NB4 (cell line): ENCODE data around the gene TAB2.

Source experiments
- DNase-seq: peaks from one replicate; pipeline ENCODE4 v3.0.0; 2010; ENCODE audit warnings: low read depth
- H3K4me3 ChIP-seq: one replicate; pipeline ENCODE4 v1.5.1; 2011; ENCODE audit warnings: mild to moderate bottlenecking, low read depth, low read length, moderate library complexity
- MYC ChIP-seq: IDR thresholded peaks from 2 replicates; pipeline ENCODE4 v1.6.1; 2011; ENCODE audit warnings: low read depth, low read length
- POLR2A ChIP-seq: IDR thresholded peaks from 2 replicates; pipeline ENCODE4 v1.6.1; 2011; ENCODE audit warnings: mild to moderate bottlenecking; ENCODE audit not compliant: insufficient read length; ENCODE audit errors: extremely low read depth
- TF ChIP-seq, protein P1 (sequence below): IDR thresholded peaks from one replicate; pipeline ENCODE4 v1.5.1; 2012; ENCODE audit warnings: low read depth, low read length
- TF ChIP-seq, protein P2 (sequence below): IDR thresholded peaks from 2 replicates; pipeline ENCODE4 v1.6.1; 2011; ENCODE audit warnings: low read depth, low read length

Gene TAB2

DNA sequence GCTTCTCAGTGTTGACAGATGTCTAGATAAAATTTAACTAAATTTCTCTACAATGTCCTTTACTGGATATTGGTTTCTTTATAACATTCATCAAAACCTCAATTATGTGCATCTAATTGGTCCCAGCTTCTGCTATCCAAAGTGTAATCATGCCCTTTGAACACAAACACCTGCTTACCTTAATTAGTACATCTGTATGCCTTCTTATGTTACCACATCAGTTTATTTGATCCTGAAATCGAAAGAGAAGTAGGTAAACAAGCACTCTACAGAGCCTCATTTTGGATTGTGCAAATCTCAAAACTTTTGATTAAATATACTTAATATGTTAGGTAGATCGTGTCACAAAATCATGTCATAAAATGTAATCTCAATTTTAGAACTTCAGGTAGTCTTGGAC, 36.5 kb downstream of the TAB2 start:
- H3K4me3 ChIP-seq, result no peak overlapping the region
- no peak for DNase-seq
- TF ChIP-seq, protein P1, sequence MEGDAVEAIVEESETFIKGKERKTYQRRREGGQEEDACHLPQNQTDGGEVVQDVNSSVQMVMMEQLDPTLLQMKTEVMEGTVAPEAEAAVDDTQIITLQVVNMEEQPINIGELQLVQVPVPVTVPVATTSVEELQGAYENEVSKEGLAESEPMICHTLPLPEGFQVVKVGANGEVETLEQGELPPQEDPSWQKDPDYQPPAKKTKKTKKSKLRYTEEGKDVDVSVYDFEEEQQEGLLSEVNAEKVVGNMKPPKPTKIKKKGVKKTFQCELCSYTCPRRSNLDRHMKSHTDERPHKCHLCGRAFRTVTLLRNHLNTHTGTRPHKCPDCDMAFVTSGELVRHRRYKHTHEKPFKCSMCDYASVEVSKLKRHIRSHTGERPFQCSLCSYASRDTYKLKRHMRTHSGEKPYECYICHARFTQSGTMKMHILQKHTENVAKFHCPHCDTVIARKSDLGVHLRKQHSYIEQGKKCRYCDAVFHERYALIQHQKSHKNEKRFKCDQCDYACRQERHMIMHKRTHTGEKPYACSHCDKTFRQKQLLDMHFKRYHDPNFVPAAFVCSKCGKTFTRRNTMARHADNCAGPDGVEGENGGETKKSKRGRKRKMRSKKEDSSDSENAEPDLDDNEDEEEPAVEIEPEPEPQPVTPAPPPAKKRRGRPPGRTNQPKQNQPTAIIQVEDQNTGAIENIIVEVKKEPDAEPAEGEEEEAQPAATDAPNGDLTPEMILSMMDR, result no peak
- TF ChIP-seq POLR2A, result no peak
- no peak for TF ChIP-seq MYC
- TF ChIP-seq, protein P2, sequence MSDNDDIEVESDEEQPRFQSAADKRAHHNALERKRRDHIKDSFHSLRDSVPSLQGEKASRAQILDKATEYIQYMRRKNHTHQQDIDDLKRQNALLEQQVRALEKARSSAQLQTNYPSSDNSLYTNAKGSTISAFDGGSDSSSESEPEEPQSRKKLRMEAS, result no peak

DNA sequence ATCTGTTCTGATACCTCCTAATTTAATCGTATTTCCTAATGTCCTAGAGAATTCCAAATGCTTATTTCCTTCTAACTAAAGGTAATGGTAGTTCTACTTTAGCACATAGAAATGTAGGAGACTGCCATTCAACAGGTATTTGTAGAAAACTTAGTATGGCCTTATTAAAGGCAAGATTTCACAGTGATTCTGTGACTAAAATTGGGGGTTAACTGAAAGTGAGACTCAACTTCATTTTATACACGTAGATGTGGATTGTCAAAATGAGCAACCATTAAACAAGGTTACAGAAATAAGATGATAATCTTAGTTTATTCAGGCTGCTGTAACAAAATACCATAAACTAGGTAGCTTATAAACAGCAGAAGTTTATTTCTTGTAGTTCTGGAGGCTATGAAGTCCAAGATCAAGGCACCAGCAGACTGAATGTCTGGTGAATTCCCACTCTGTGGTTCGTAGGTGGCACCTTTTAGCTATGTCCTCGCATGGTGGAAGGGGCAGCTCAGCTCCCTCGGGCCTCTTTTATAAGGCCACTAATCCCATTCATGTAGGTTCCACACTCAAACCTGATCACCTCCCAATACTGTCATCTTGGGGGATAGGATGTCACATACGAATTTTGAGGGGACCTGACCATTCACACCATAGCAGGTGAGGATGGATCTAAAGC, 38.7 kb downstream of the TAB2 start:
- TF ChIP-seq MYC (no peak), POLR2A (no peak)
- TF ChIP-seq, protein P1, result no peak
- TF ChIP-seq, protein P2, result no peak
- no peak for DNase-seq
- H3K4me3 ChIP-seq, result no peak overlapping the region

GRCh38 chr6:149357726-149358538, 40.4 kb downstream of the TAB2 start:
- DNase-seq, result peak; percentile 52
- H3K4me3 ChIP-seq, result no peak overlapping the region
- TF ChIP-seq, protein P2, result no peak
- no peak for TF ChIP-seq MYC
- TF ChIP-seq, protein P1, result no peak
- no peak for TF ChIP-seq POLR2A

- DNase-seq, result no peak
- no peak for TF ChIP-seq POLR2A
- TF ChIP-seq, protein P1, result no peak
- TF ChIP-seq, protein P2, result no peak
- TF ChIP-seq MYC, result no peak
- H3K4me3 ChIP-seq, result no peak overlapping the region
Measured at GRCh38 chr6:149359440-149359839, 41.9 kb downstream of the TAB2 start.

- H3K4me3 ChIP-seq, result no peak overlapping the region
- no peak for DNase-seq
- no peak for TF ChIP-seq MYC
- TF ChIP-seq, protein P1, result no peak
- TF ChIP-seq, protein P2, result no peak
- no peak for TF ChIP-seq POLR2A
Measured at GRCh38 chr6:149360536-149360935, 43.0 kb downstream of the TAB2 start.
